ENCODE measurements around the gene MUSTN1. TPM values are rescaled to one million over a fixed set of nuclear protein-coding genes. Genes with fewer than 3 reads are reported as not detected.
A peak's percentile ranks its signal among the peaks of the same experiment; 100 is the strongest.

MUSTN1 gene
- polyA plus RNA-seq, 2 of the 4 experiments (the other 2 are of a cell fraction) = not detected

DNA sequence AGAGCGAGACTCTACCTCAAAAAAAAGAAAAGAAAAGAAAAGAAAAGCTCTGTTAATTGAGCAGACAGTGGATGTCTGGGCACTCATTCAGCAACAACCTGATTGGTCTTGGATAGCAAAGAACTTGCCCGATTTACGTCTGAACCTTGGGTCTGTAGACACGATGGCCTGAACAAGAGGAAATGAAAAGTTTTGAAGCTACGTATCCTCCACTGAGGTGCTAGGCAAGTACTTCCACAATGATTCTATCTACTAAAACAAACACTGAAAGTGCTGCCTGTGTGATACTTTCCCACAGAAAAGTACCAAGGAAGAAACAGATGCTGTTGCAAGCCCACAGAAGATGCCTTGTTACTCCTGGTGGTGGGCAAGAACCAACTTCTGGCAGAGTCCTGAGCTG, 21.8 kb upstream of the MUSTN1 start:
- H3K4me3 ChIP-seq = no peak overlapping the region
- ChIA-PET CTCF (interaction anchor here (1.0 to 1.1 kb wide), 2 partner anchors 18 to 215 kb away, joined by 3 to 4 read pairs; no protein-coding TSS in a partner anchor), POLR2A (no interaction called here)
- TF ChIP-seq RFX5 (IDR thresholded peaks at IDR 0.05) (no peak), NPAS2 (CRISPR knock-in tag; IDR thresholded peaks at IDR 0.05; ENCODE audit: borderline replicate concordance) (no peak), RAD21 (conservative IDR thresholded peaks at IDR 0.05 in 1 of 2, IDR thresholded peaks at IDR 0.05 in 1 of 2) (no peak), CEBPB (IDR thresholded peaks at IDR 0.05) (no peak)
- TF ChIP-seq, protein P1, sequence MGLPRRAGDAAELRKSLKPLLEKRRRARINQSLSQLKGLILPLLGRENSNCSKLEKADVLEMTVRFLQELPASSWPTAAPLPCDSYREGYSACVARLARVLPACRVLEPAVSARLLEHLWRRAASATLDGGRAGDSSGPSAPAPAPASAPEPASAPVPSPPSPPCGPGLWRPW (IDR thresholded peaks at IDR 0.05) = no peak
- H3K9me3 ChIP-seq = no peaks in the 10 kb centered on the region
- WGBS (ENCODE audit: missing lambda C conversion rate) = 95% methylated on average over 5 of the region's 5 CpGs
- H3K27ac ChIP-seq = no peak overlapping the region
- ATAC-seq (no peak), DNase-seq (ENCODE audit: low read depth in 1 of 2, low spot score in 1 of 2) (no peak), FAIRE-seq (no peak)
- H3K4me1 ChIP-seq = no peaks in the 10 kb centered on the region
- H3K4me2 ChIP-seq = no peak overlapping the region

DNA sequence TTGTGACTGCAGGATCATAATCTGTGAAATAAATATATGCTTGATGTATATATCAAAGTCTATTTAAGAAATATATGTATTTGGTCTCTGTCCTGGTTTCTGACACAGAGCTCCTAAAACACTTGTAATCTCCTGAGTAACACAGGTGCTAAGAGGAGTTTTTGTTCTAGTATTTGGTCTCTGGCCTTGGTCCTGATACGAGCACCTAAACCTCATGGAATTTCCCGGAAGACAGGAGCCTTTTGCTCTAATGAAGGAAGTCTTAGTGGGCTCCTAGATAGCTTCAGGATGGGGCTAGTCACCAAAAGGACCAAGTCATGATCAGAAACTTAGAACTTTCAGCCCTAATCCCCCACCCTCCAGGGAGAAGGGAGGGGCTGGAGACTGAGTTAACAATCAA, 19.2 kb upstream of the MUSTN1 start:
- no peaks in the 10 kb centered on the region for H3K9me3 ChIP-seq
- no peak overlapping the region for H3K4me2 ChIP-seq
- WGBS (ENCODE audit: missing lambda C conversion rate) = 83% methylated on average over 2 of the region's 2 CpGs
- no peak overlapping the region for H3K4me3 ChIP-seq
- ATAC-seq (no peak), FAIRE-seq (no peak), DNase-seq (ENCODE audit: low read depth in 1 of 2, low spot score in 1 of 2) (no peak)
- ChIA-PET POLR2A (no interaction called here), CTCF (interaction anchor here (1.2 to 4.4 kb wide), 4 partner anchors 13 to 342 kb away, joined by 3 to 31 read pairs (median 6); no protein-coding TSS in a partner anchor)
- TF ChIP-seq, protein P2, sequence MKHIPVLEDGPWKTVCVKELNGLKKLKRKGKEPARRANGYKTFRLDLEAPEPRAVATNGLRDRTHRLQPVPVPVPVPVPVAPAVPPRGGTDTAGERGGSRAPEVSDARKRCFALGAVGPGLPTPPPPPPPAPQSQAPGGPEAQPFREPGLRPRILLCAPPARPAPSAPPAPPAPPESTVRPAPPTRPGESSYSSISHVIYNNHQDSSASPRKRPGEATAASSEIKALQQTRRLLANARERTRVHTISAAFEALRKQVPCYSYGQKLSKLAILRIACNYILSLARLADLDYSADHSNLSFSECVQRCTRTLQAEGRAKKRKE (CRISPR knock-in tag; IDR thresholded peaks at IDR 0.05; ENCODE audit: low read depth) = no peak
- TF ChIP-seq, protein P3, sequence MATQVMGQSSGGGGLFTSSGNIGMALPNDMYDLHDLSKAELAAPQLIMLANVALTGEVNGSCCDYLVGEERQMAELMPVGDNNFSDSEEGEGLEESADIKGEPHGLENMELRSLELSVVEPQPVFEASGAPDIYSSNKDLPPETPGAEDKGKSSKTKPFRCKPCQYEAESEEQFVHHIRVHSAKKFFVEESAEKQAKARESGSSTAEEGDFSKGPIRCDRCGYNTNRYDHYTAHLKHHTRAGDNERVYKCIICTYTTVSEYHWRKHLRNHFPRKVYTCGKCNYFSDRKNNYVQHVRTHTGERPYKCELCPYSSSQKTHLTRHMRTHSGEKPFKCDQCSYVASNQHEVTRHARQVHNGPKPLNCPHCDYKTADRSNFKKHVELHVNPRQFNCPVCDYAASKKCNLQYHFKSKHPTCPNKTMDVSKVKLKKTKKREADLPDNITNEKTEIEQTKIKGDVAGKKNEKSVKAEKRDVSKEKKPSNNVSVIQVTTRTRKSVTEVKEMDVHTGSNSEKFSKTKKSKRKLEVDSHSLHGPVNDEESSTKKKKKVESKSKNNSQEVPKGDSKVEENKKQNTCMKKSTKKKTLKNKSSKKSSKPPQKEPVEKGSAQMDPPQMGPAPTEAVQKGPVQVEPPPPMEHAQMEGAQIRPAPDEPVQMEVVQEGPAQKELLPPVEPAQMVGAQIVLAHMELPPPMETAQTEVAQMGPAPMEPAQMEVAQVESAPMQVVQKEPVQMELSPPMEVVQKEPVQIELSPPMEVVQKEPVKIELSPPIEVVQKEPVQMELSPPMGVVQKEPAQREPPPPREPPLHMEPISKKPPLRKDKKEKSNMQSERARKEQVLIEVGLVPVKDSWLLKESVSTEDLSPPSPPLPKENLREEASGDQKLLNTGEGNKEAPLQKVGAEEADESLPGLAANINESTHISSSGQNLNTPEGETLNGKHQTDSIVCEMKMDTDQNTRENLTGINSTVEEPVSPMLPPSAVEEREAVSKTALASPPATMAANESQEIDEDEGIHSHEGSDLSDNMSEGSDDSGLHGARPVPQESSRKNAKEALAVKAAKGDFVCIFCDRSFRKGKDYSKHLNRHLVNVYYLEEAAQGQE (IDR thresholded peaks at IDR 0.05) = peak; percentile 76
- no peak overlapping the region for H3K27ac ChIP-seq
- no peaks in the 10 kb centered on the region for H3K4me1 ChIP-seq

DNA sequence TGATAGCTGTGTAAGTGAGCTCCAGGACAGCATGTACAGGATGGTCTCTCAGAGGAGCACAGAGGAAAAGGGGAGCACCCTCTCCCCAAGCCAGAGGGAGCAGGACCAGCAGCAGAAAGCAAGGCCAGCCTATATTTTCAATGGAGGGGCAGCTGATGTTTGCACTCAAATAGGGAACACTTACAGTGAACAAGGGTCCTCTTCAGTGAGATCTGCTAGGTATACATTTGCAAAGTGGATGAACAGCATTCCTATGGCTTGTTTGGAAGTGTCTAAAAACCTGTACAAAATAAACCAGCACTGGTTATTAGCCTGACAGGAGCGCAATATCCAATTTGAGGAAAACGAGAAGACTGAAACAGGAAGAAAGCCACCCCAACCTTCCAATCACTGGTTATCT, 17.6 kb upstream of the MUSTN1 start:
- Histone ChIP-seq H3K4me1 (no peaks in the 10 kb centered on the region), H3K9me3 (no peaks in the 10 kb centered on the region), H3K4me2 (no peak overlapping the region), H3K27ac (no peak overlapping the region), H3K4me3 (no peak overlapping the region)
- DNase-seq (ENCODE audit: low read depth in 1 of 2, low spot score in 1 of 2) (no peak), FAIRE-seq (no peak), ATAC-seq (no peak)
- TF ChIP-seq, protein P4, sequence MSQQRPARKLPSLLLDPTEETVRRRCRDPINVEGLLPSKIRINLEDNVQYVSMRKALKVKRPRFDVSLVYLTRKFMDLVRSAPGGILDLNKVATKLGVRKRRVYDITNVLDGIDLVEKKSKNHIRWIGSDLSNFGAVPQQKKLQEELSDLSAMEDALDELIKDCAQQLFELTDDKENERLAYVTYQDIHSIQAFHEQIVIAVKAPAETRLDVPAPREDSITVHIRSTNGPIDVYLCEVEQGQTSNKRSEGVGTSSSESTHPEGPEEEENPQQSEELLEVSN (IDR thresholded peaks at IDR 0.05; ENCODE audit: borderline replicate concordance, low read depth) = no peak
- TF ChIP-seq ZFP36 (IDR thresholded peaks at IDR 0.05; ENCODE audit: borderline replicate concordance, partially characterized antibody) (no peak), RAD21 (conservative IDR thresholded peaks at IDR 0.05 in 1 of 2, IDR thresholded peaks at IDR 0.05 in 1 of 2) (no peak), CBX2 (IDR thresholded peaks at IDR 0.05; ENCODE audit: borderline replicate concordance, low read depth) (no peak), MYC (IDR thresholded peaks at IDR 0.05; ENCODE audit: borderline replicate concordance, low read length) (no peak), FOSB (CRISPR knock-in tag; IDR thresholded peaks at IDR 0.05) (no peak), ESRRA (IDR thresholded peaks at IDR 0.05; ENCODE audit: borderline replicate concordance, low read length) (no peak), TFCP2L1 (CRISPR knock-in tag; IDR thresholded peaks at IDR 0.05) (no peak), FOSL2 (IDR thresholded peaks at IDR 0.05) (no peak), FOSL2 (CRISPR knock-in tag; IDR thresholded peaks at IDR 0.05) (no peak), HOXB13 (CRISPR knock-in tag; IDR thresholded peaks at IDR 0.05; ENCODE audit: low read depth) (no peak), MAFK (IDR thresholded peaks at IDR 0.05; ENCODE audit: partially characterized antibody) (no peak), PHF8 (IDR thresholded peaks at IDR 0.05; ENCODE audit: borderline replicate concordance, low read depth) (no peak)
- TF ChIP-seq, protein P5, sequence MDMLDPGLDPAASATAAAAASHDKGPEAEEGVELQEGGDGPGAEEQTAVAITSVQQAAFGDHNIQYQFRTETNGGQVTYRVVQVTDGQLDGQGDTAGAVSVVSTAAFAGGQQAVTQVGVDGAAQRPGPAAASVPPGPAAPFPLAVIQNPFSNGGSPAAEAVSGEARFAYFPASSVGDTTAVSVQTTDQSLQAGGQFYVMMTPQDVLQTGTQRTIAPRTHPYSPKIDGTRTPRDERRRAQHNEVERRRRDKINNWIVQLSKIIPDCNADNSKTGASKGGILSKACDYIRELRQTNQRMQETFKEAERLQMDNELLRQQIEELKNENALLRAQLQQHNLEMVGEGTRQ (IDR thresholded peaks at IDR 0.05) = no peak
- TF ChIP-seq, protein P3 (IDR thresholded peaks at IDR 0.05) = no peak
- ChIA-PET POLR2A (no interaction called here), CTCF (interaction anchor here (0.6 to 4.4 kb wide), 6 partner anchors 14 to 436 kb away, joined by 3 to 31 read pairs (median 5); no protein-coding TSS in a partner anchor)
- WGBS (ENCODE audit: missing lambda C conversion rate) = 92% methylated on average over 2 of the region's 2 CpGs
